ENCODE measurements around the gene MZF1. TPM values are rescaled to one million over a fixed set of nuclear protein-coding genes. Genes with fewer than 3 reads are reported as not detected.

Gene MZF1
- total RNA-seq, 1 donor from 2014 or later, result 43.3 TPM

GRCh38 chr19:58513694-58514563 is 59.2 kb downstream of the MZF1 start:
- H3K36me3 Mint-ChIP-seq (ENCODE audit: low read depth), result peaks cover 10% of the 10 kb centered on the region
- H3K9me3 Mint-ChIP-seq, result no peaks in the 10 kb centered on the region
- peaks cover 32% of the 10 kb centered on the region for H3K4me1 Mint-ChIP-seq
- DNase-seq (ENCODE audit: low read depth, low spot score), result peak; percentile 92
- H3K27me3 Mint-ChIP-seq (ENCODE audit: low read depth), result peaks cover 2% of the 10 kb centered on the region
- H3K4me3 Mint-ChIP-seq, result peak overlapping the region; percentile 87
- peak overlapping the region; percentile 50 for H3K27ac Mint-ChIP-seq (ENCODE audit: unreplicated experiment)
- TF ChIP-seq CTCF (conservative IDR thresholded peaks at IDR 0.05), result peak; percentile 96

- peaks cover 26% of the 10 kb centered on the region for H3K4me1 Mint-ChIP-seq
- TF ChIP-seq CTCF (conservative IDR thresholded peaks at IDR 0.05), result no peak
- H3K27me3 Mint-ChIP-seq (ENCODE audit: low read depth), result no peaks in the 10 kb centered on the region
- no peak for DNase-seq (ENCODE audit: low read depth, low spot score)
- no peak overlapping the region for H3K27ac Mint-ChIP-seq (ENCODE audit: unreplicated experiment)
- H3K9me3 Mint-ChIP-seq, result no peaks in the 10 kb centered on the region
- H3K4me3 Mint-ChIP-seq, result peak overlapping the region; percentile 41
- H3K36me3 Mint-ChIP-seq (ENCODE audit: low read depth), result peaks cover 7% of the 10 kb centered on the region
These were observed 59.9 kb downstream of the MZF1 start for GRCh38 chr19:58513213-58513693.

Small RNAs within 50 kb of the gene (microRNA-seq; reads per million reads assigned to microRNA genes)
- gene MIR6807, result 40.3 reads per million, percentile 47 among the genes with 10 or more reads in this experiment

Other genes with a start within 250 kb of the MZF1 start
- gene ZSCAN22, start 246.3 kb downstream of the MZF1 start, total RNA-seq, result 6.2 and 6.3 TPM in 2 replicates
- 17.6 and 17.8 TPM in 2 replicates for gene A1BG, start 219.8 kb downstream of the MZF1 start, total RNA-seq
- gene ZNF497, start 210.6 kb downstream of the MZF1 start, total RNA-seq, result 8.4 and 9.1 TPM in 2 replicates
- gene ZNF837, start 192.3 kb downstream of the MZF1 start, total RNA-seq, result 4.5 and 5.0 TPM in 2 replicates
- gene RPS5, start 186.1 kb downstream of the MZF1 start, total RNA-seq, result 1,209 and 1,215 TPM in 2 replicates
- 1.5 and 1.6 TPM in 2 replicates for gene RNF225, start 177.7 kb downstream of the MZF1 start, total RNA-seq
- 28.4 and 31.1 TPM in 2 replicates for gene ZNF584, start 164.7 kb downstream of the MZF1 start, total RNA-seq
- gene ZNF132, start 133.2 kb downstream of the MZF1 start, total RNA-seq, result 0.28 and 0.52 TPM in 2 replicates
- 11.9 and 14.8 TPM in 2 replicates for gene ZNF324B, start 121.7 kb downstream of the MZF1 start, total RNA-seq
- 17.5 and 18.8 TPM in 2 replicates for gene ZNF324, start 106.3 kb downstream of the MZF1 start, total RNA-seq
- 16.5 and 18.6 TPM in 2 replicates for gene ZNF446, start 97.0 kb downstream of the MZF1 start, total RNA-seq
- 16.2 and 17.5 TPM in 2 replicates for gene SLC27A5, start 61.3 kb downstream of the MZF1 start, total RNA-seq
- gene ZBTB45, start 53.5 kb downstream of the MZF1 start, total RNA-seq, result 24.1 and 27.3 TPM in 2 replicates
- 964 and 1,000 TPM in 2 replicates for gene TRIM28, start 29.3 kb downstream of the MZF1 start, total RNA-seq
- 61.6 and 64.6 TPM in 2 replicates for gene CHMP2A, start 18.2 kb downstream of the MZF1 start, total RNA-seq
- gene UBE2M, start 14.7 kb downstream of the MZF1 start, total RNA-seq, result 113 and 119 TPM in 2 replicates